Activated CD8-positive, alpha-beta memory T cell treated with anti-CD3 and anti-CD28 coated beads for 1 hour (primary cell): ENCODE measurements around the gene EHBP1.

Experiments used
- DNase-seq, 2 donors: peaks; one replicate each; pipeline ENCODE4 v3.0.0-alpha.2; 2020; ENCODE audit warnings: low read depth in 1 of 2; ENCODE audit errors: extremely low read depth in 1 of 2

The EHBP1 gene

GRCh38 chr2:62774555-62775366 lies 69.2 kb downstream of the EHBP1 start:
- DNase-seq: no peak

- DNase-seq: no peak
Measured at GRCh38 chr2:62775367-62775668, 69.8 kb downstream of the EHBP1 start.

GRCh38 chr2:62783679-62784078 lies 78.2 kb downstream of the EHBP1 start:
- DNase-seq: no peak

- no peak for DNase-seq
Measured at GRCh38 chr2:62784341-62784740, 78.8 kb downstream of the EHBP1 start.

GRCh38 chr2:62785216-62785615 lies 79.7 kb downstream of the EHBP1 start:
- no peak for DNase-seq

GRCh38 chr2:62785810-62786597 lies 80.5 kb downstream of the EHBP1 start:
- DNase-seq: no peak

GRCh38 chr2:62787386-62787785 lies 81.9 kb downstream of the EHBP1 start:
- DNase-seq: no peak

- no peak for DNase-seq
Measured at GRCh38 chr2:62789518-62789917, 84.0 kb downstream of the EHBP1 start.

- no peak for DNase-seq
Measured at GRCh38 chr2:62789918-62790317, 84.4 kb downstream of the EHBP1 start.

GRCh38 chr2:62792408-62792807 lies 86.9 kb downstream of the EHBP1 start:
- no peak for DNase-seq

GRCh38 chr2:62793213-62793612 lies 87.7 kb downstream of the EHBP1 start:
- DNase-seq: no peak

GRCh38 chr2:62794791-62795190 lies 89.3 kb downstream of the EHBP1 start:
- DNase-seq: no peak

GRCh38 chr2:62795341-62795740 lies 89.8 kb downstream of the EHBP1 start:
- no peak for DNase-seq

GRCh38 chr2:62797107-62797506 lies 91.6 kb downstream of the EHBP1 start:
- no peak for DNase-seq

GRCh38 chr2:62800618-62801017 lies 95.1 kb downstream of the EHBP1 start:
- no peak for DNase-seq

- no peak for DNase-seq
Measured at GRCh38 chr2:62801110-62801509, 95.6 kb downstream of the EHBP1 start.

- no peak for DNase-seq
Measured at GRCh38 chr2:62801814-62802523, 96.5 kb downstream of the EHBP1 start.

- no peak for DNase-seq
Measured at GRCh38 chr2:62803961-62804360, 98.4 kb downstream of the EHBP1 start.

GRCh38 chr2:62806231-62806630 lies 100.7 kb downstream of the EHBP1 start:
- no peak for DNase-seq

- DNase-seq: no peak
Measured at GRCh38 chr2:62808554-62808953, 103.0 kb downstream of the EHBP1 start.

- DNase-seq: no peak
Measured at GRCh38 chr2:62811086-62811485, 105.6 kb downstream of the EHBP1 start.

- DNase-seq: no peak
Measured at GRCh38 chr2:62811972-62812371, 106.5 kb downstream of the EHBP1 start.
